H9 (cell line): ENCODE data around the gene IL18R1. TPM values are rescaled to one million over a fixed set of nuclear protein-coding genes. Genes with fewer than 3 reads are reported as not detected.

Experiments used
- DNase-seq: peaks from one replicate; pipeline ENCODE4 v3.0.0-alpha.2; 2017
- H2AFZ ChIP-seq: one replicate; pipeline ENCODE4 v1.6.1; 2013; ENCODE audit warnings: mild to moderate bottlenecking, low read length, control low read depth, moderate library complexity
- H2AK5ac ChIP-seq: 2 replicates; pipeline ENCODE4 v1.6.1; 2013; ENCODE audit warnings: low read length, control low read depth, mixed read lengths; ENCODE audit not compliant: insufficient read length
- H2BK120ac ChIP-seq: one replicate; pipeline ENCODE4 v1.6.1; 2013; ENCODE audit warnings: low read depth, mild to moderate bottlenecking, low read length, control low read depth, inconsistent platforms; ENCODE audit not compliant: poor library complexity, severe bottlenecking
- H2BK12ac ChIP-seq: 2 replicates; pipeline ENCODE4 v1.6.1; 2013; ENCODE audit warnings: low read length, control low read depth, mixed read lengths, low read depth; ENCODE audit not compliant: insufficient read length
- H2BK15ac ChIP-seq: 2 replicates; pipeline ENCODE4 v1.6.1; 2013; ENCODE audit warnings: low read depth, low read length, control low read depth
- H2BK20ac ChIP-seq: one replicate; pipeline ENCODE4 v1.6.1; 2013; ENCODE audit warnings: low read depth, mild to moderate bottlenecking, low read length, control low read depth, inconsistent platforms; ENCODE audit not compliant: poor library complexity, severe bottlenecking
- H2BK5ac ChIP-seq: 2 replicates; pipeline ENCODE4 v1.6.1; 2013; ENCODE audit warnings: low read length, control low read depth, mixed read lengths; ENCODE audit not compliant: insufficient read length
- H3K14ac ChIP-seq: 2 replicates; pipeline ENCODE4 v1.6.1; 2013; ENCODE audit warnings: low read length, control low read depth; ENCODE audit not compliant: insufficient read depth
- H3K18ac ChIP-seq: 2 replicates; pipeline ENCODE4 v1.6.1; 2013; ENCODE audit warnings: low read depth, mild to moderate bottlenecking, mixed read lengths, low read length, control low read depth; ENCODE audit not compliant: insufficient read length
- H3K23ac ChIP-seq: 2 replicates; pipeline ENCODE4 v1.6.1; 2013; ENCODE audit warnings: low read length, control low read depth, mixed read lengths, low read depth; ENCODE audit not compliant: insufficient read length
- H3K23me2 ChIP-seq: 2 replicates; pipeline ENCODE4 v1.6.1; 2013; ENCODE audit warnings: low read depth, mild to moderate bottlenecking, mixed read lengths, low read length, control low read depth; ENCODE audit not compliant: insufficient read length, poor library complexity, severe bottlenecking
- H3K27ac ChIP-seq: 2 replicates; pipeline ENCODE4 v1.5.1; 2013; ENCODE audit warnings: low read length, control low read depth, mixed read lengths, low read depth; ENCODE audit not compliant: insufficient read length
- H3K27me3 ChIP-seq: 2 replicates; pipeline ENCODE4 v1.6.1; 2013; ENCODE audit warnings: low read length, control low read depth, inconsistent platforms; ENCODE audit not compliant: insufficient read depth
- H3K4ac ChIP-seq: 2 replicates; pipeline ENCODE4 v1.6.1; 2013; ENCODE audit warnings: low read depth, mild to moderate bottlenecking, control low read depth, inconsistent platforms, low read length, moderate library complexity
- H3K4me1 ChIP-seq: 2 replicates; pipeline ENCODE4 v1.6.1; 2013; ENCODE audit warnings: low read length, control low read depth, inconsistent platforms; ENCODE audit not compliant: insufficient read depth
- H3K4me2 ChIP-seq: 2 replicates; pipeline ENCODE4 v1.6.1; 2013; ENCODE audit warnings: low read length, control low read depth, mixed read lengths; ENCODE audit not compliant: insufficient read length, insufficient read depth
- H3K56ac ChIP-seq: 2 replicates; pipeline ENCODE4 v1.6.1; 2013; ENCODE audit warnings: low read depth, mild to moderate bottlenecking, mixed read lengths, low read length, control low read depth; ENCODE audit not compliant: insufficient read length
- H3K79me1 ChIP-seq: 2 replicates; pipeline ENCODE4 v1.6.1; 2013; ENCODE audit warnings: low read depth, mild to moderate bottlenecking, moderate library complexity, low read length, control low read depth, inconsistent platforms; ENCODE audit not compliant: insufficient read depth, poor library complexity, severe bottlenecking
- H3K79me2 ChIP-seq: 2 replicates; pipeline ENCODE4 v1.6.1; 2013; ENCODE audit warnings: low read length, control low read depth, inconsistent platforms; ENCODE audit not compliant: insufficient read depth
- H3K9ac ChIP-seq: 2 replicates; pipeline ENCODE4 v1.6.1; 2013; ENCODE audit warnings: low read length, control low read depth, mixed read lengths; ENCODE audit not compliant: insufficient read length; ENCODE audit errors: extremely low read depth
- H3K9me3 ChIP-seq: one replicate; pipeline ENCODE4 v1.6.1; 2013; ENCODE audit warnings: low read depth, low read length, inconsistent platforms; ENCODE audit not compliant: control insufficient read depth
- H3T11ph ChIP-seq: one replicate; pipeline ENCODE4 v1.6.1; 2013; ENCODE audit warnings: mild to moderate bottlenecking, low read length, control low read depth, inconsistent platforms
- H4K20me1 ChIP-seq: one replicate; pipeline ENCODE4 v1.6.1; 2013; ENCODE audit not compliant: control insufficient read depth, insufficient read length, insufficient read depth
- H4K5ac ChIP-seq: 2 replicates; pipeline ENCODE4 v1.6.1; 2013; ENCODE audit warnings: low read depth, mild to moderate bottlenecking, mixed read lengths, low read length, control low read depth; ENCODE audit not compliant: insufficient read length
- H4K8ac ChIP-seq: replicated peaks from 2 replicates; pipeline ENCODE4 v1.6.1; 2013; ENCODE audit warnings: low read length, control low read depth, mixed read lengths, low read depth; ENCODE audit not compliant: insufficient read length
- H4K91ac ChIP-seq: 2 replicates; pipeline ENCODE4 v1.6.1; 2013; ENCODE audit warnings: low read depth, mild to moderate bottlenecking, moderate library complexity, mixed read lengths, low read length, control low read depth; ENCODE audit not compliant: insufficient read length
- H3K27ac Mint-ChIP-seq, 3 experiments: 2 replicates in 2 of 3; 3 replicates in 1 of 3; pipeline ENCODE4 v1.8.0; 2020 to 2021; ENCODE audit warnings: mixed read lengths in 3 of 3, mild to moderate bottlenecking in 1 of 3, moderate library complexity in 1 of 3
- H3K27me3 Mint-ChIP-seq: 2 replicates; pipeline ENCODE4 v1.8.0; 2021; ENCODE audit warnings: low read depth, mild to moderate bottlenecking, moderate library complexity, mixed read lengths
- H3K36me3 Mint-ChIP-seq, 3 experiments: 2 replicates in 2 of 3; 3 replicates in 1 of 3; pipeline ENCODE4 v1.8.0; 2020 to 2021; ENCODE audit warnings: low read depth in 3 of 3, mixed read lengths in 3 of 3; ENCODE audit not compliant: insufficient read depth in 1 of 3
- H3K4me1 Mint-ChIP-seq, 2 experiments: 2 replicates each; pipeline ENCODE4 v1.8.0; 2020; ENCODE audit warnings: mixed read lengths in 2 of 2
- H3K4me3 Mint-ChIP-seq, 2 experiments: 2 replicates in 1 of 2; 3 replicates in 1 of 2; pipeline ENCODE4 v1.8.0; 2020 to 2021; ENCODE audit warnings: mild to moderate bottlenecking in 2 of 2, mixed read lengths in 2 of 2, moderate library complexity in 1 of 2
- H3K9me3 Mint-ChIP-seq, 2 experiments: 2 replicates in 1 of 2; 3 replicates in 1 of 2; pipeline ENCODE4 v1.8.0; 2020; ENCODE audit warnings: mild to moderate bottlenecking in 2 of 2, mixed read lengths in 2 of 2, moderate library complexity in 1 of 2
- WGBS: extraction: QIAGEN DNeasy Blood & Tissue Kit; methylation state at CpG from one replicate; pipeline ENCODE4 v1.1.7; 2013; ENCODE audit warnings: missing lambda C conversion rate, low lambda C conversion rate, mixed read lengths; ENCODE audit not compliant: insufficient read length; ENCODE audit errors: extremely low coverage; 5-methylcytosine and 5-hydroxymethylcytosine counted together
- total RNA-seq: library from RNA; stranded (reverse); gene quantifications from 2 replicates; pipeline ENCODE4 v1.2.1, GENCODE V29; 2021
- TF ChIP-seq, protein P1 (sequence below): fragments of 200-600 bp; sonication (generic); conservative IDR thresholded peaks from 3 replicates; pipeline ENCODE4 v1.8.0; 2021; ENCODE audit warnings: antibody characterized with exemption, mild to moderate bottlenecking

Gene IL18R1
- total RNA-seq, 1 experiment from 2014 or later: not detected

DNA sequence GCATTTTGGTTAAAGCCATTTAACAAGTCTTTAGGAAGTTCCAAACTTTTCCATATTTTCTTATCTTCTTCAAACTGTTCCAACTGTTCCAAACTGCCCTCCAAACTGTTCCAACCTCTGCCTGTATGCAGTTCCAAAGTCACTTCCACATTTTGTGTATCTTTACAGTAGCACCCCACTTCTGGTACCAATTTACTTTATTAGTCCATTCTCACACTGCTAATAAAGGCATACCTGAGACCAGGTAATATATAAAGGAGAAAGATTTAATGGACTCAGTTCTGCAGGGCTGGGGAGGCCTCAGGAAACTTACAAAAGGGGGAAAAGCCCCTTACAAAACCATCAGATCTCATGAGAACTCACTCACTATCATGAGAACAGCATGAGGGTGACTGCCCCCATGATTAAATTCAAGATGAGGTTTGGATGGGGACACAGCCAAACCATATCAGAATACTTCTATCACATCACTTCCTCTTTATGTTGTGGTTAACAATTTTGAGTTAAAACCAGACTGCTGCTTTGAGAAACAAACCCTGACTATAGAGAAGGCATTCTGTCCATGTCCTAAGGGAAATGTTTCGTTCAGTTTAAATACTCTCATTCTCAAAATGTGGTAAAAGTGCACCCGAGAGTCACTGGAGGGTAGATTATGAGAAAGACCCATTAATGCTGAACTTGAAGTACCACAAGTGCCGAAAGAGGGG is 11.0 kb downstream of the IL18R1 start:
- Histone ChIP-seq H2BK12ac (no peak overlapping the region), H2AFZ (no peak overlapping the region), H4K8ac (no peak overlapping the region), H3K4me2 (no peak overlapping the region), H3K27ac (no peak overlapping the region), H3K56ac (no peak overlapping the region), H3K14ac (no peak overlapping the region), H2AK5ac (no peak overlapping the region), H4K5ac (no peak overlapping the region), H3K9ac (no peak overlapping the region), H3K4ac (no peak overlapping the region), H2BK20ac (no peak overlapping the region), H3K27me3 (no peaks in the 10 kb centered on the region), H3K79me1 (no peaks in the 10 kb centered on the region), H2BK120ac (no peak overlapping the region), H2BK5ac (no peak overlapping the region), H3K23ac (no peak overlapping the region), H3K79me2 (no peaks in the 10 kb centered on the region), H4K20me1 (no peaks in the 10 kb centered on the region), H4K91ac (no peak overlapping the region), H2BK15ac (no peak overlapping the region), H3K9me3 (peaks cover 16% of the 10 kb centered on the region), H3K23me2 (no peaks in the 10 kb centered on the region), H3K18ac (no peak overlapping the region), H3T11ph (no peak overlapping the region), H3K4me1 (peaks cover 2% of the 10 kb centered on the region; the same call in 1 of the 2 replicates)
- TF ChIP-seq, protein P1, sequence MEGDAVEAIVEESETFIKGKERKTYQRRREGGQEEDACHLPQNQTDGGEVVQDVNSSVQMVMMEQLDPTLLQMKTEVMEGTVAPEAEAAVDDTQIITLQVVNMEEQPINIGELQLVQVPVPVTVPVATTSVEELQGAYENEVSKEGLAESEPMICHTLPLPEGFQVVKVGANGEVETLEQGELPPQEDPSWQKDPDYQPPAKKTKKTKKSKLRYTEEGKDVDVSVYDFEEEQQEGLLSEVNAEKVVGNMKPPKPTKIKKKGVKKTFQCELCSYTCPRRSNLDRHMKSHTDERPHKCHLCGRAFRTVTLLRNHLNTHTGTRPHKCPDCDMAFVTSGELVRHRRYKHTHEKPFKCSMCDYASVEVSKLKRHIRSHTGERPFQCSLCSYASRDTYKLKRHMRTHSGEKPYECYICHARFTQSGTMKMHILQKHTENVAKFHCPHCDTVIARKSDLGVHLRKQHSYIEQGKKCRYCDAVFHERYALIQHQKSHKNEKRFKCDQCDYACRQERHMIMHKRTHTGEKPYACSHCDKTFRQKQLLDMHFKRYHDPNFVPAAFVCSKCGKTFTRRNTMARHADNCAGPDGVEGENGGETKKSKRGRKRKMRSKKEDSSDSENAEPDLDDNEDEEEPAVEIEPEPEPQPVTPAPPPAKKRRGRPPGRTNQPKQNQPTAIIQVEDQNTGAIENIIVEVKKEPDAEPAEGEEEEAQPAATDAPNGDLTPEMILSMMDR: no peak
- DNase-seq: no peak
- H3K4me1 Mint-ChIP-seq: peaks cover 4% of the 10 kb centered on the region in 2 experiments
- no CpG with 5 or more reads among the region's 3 CpGs for WGBS
- peaks cover 28 to 30% of the 10 kb centered on the region in 2 experiments for H3K9me3 Mint-ChIP-seq
- H3K27ac Mint-ChIP-seq: no peak overlapping the region
- peaks cover 5 to 24% (median 19%) of the 10 kb centered on the region in 3 experiments for H3K36me3 Mint-ChIP-seq
- no peak overlapping the region for H3K4me3 Mint-ChIP-seq
- H3K27me3 Mint-ChIP-seq: peaks cover 2% of the 10 kb centered on the region
